GM23338 (cell line): ENCODE measurements around the gene CLDN10. TPM values are rescaled to one million over a fixed set of nuclear protein-coding genes. Genes with fewer than 3 reads are reported as not detected.
A peak's percentile ranks its signal among the peaks of the same experiment; 100 is the strongest.

ENCODE experiments used
- ATAC-seq: fragments of 200-7000 bp; cut with Tn5 transposase; 3 replicates; pipeline ENCODE4 v1.9.1; 2020
- DNase-seq: peaks from one replicate; pipeline ENCODE4 v3.0.0-alpha.2; 2015; ENCODE audit warnings: low spot score
- H2AFZ ChIP-seq: fragments of 200-600 bp; sonication (generic); 2 replicates; pipeline ENCODE4 v1.8.0; 2016; ENCODE audit warnings: antibody characterized with exemption, mild to moderate bottlenecking, moderate library complexity
- H3F3A ChIP-seq: fragments of 200-600 bp; sonication (generic); replicated peaks from 2 replicates; pipeline ENCODE4 v1.8.0; 2017; ENCODE audit warnings: antibody characterized with exemption, mixed run types, low read depth
- H3K27ac ChIP-seq: fragments of 200-600 bp; sonication (generic); 2 replicates; pipeline ENCODE4 v1.6.1; 2016; ENCODE audit warnings: low read depth
- H3K27me3 ChIP-seq: fragments of 200-600 bp; sonication (generic); 2 replicates; pipeline ENCODE4 v1.8.0; 2016; ENCODE audit warnings: mild to moderate bottlenecking, mixed run types, moderate library complexity; ENCODE audit not compliant: insufficient read depth
- H3K36me3 ChIP-seq: fragments of 200-600 bp; sonication (generic); 2 replicates; pipeline ENCODE4 v1.8.0; 2016; ENCODE audit warnings: mild to moderate bottlenecking; ENCODE audit not compliant: insufficient read depth
- H3K4me1 ChIP-seq: fragments of 200-600 bp; sonication (generic); 2 replicates; pipeline ENCODE4 v1.8.0; 2016; ENCODE audit warnings: mild to moderate bottlenecking, moderate library complexity; ENCODE audit not compliant: insufficient read depth
- H3K4me2 ChIP-seq: fragments of 200-600 bp; sonication (generic); 2 replicates; pipeline ENCODE4 v1.7.1; 2017; ENCODE audit warnings: mixed run types
- H3K4me3 ChIP-seq: fragments of 200-600 bp; sonication (generic); 2 replicates; pipeline ENCODE4 v1.6.1; 2016; ENCODE audit warnings: mixed run types
- H3K79me2 ChIP-seq: fragments of 200-600 bp; sonication (generic); replicated peaks from 2 replicates; pipeline ENCODE4 v1.8.0; 2017; ENCODE audit warnings: mild to moderate bottlenecking; ENCODE audit not compliant: insufficient read depth
- H3K9me2 ChIP-seq: fragments of 200-600 bp; sonication (generic); 2 replicates; pipeline ENCODE4 v1.8.0; 2017; ENCODE audit not compliant: insufficient read depth
- H4K20me1 ChIP-seq: fragments of 200-600 bp; sonication (generic); replicated peaks from 2 replicates; pipeline ENCODE4 v1.8.0; 2017; ENCODE audit warnings: mild to moderate bottlenecking; ENCODE audit not compliant: insufficient read depth
- H3K27ac Mint-ChIP-seq: 2 replicates; pipeline ENCODE4 v1.8.0; 2020; ENCODE audit warnings: inconsistent platforms, mild to moderate bottlenecking, moderate library complexity, mixed read lengths
- H3K27me3 Mint-ChIP-seq: 3 replicates; pipeline ENCODE4 v1.8.0; 2022; ENCODE audit warnings: low read depth, mild to moderate bottlenecking, moderate library complexity, mixed read lengths, inconsistent platforms; ENCODE audit not compliant: insufficient read depth, poor library complexity
- H3K36me3 Mint-ChIP-seq: 3 replicates; pipeline ENCODE4 v1.8.0; 2021; ENCODE audit warnings: low read depth, mild to moderate bottlenecking, inconsistent platforms, moderate library complexity, mixed read lengths
- H3K4me1 Mint-ChIP-seq: 3 replicates; pipeline ENCODE4 v1.8.0; 2020; ENCODE audit warnings: mild to moderate bottlenecking, inconsistent platforms, mixed read lengths
- H3K4me3 Mint-ChIP-seq: 3 replicates; pipeline ENCODE4 v1.8.0; 2021; ENCODE audit warnings: moderate library complexity, mild to moderate bottlenecking, inconsistent platforms, mixed read lengths
- H3K9me3 Mint-ChIP-seq: 3 replicates; pipeline ENCODE4 v1.8.0; 2020; ENCODE audit warnings: moderate library complexity, mild to moderate bottlenecking, inconsistent platforms, mixed read lengths
- CREB1 ChIP-seq: fragments of 250-450 bp; sonication (Bioruptor Pico); IDR thresholded peaks from 2 replicates; pipeline ENCODE4 v1.5.0; 2020; ENCODE audit warnings: low read depth, mild to moderate bottlenecking, moderate library complexity
- EZH2 ChIP-seq: fragments of 200-600 bp; sonication (generic); IDR thresholded peaks from one replicate; pipeline ENCODE4 v1.8.0; 2017; ENCODE audit warnings: antibody characterized with exemption, mild to moderate bottlenecking, low read depth; ENCODE audit not compliant: unreplicated experiment
- ZNF114 ChIP-seq: fragments of 250-450 bp; sonication (Bioruptor Pico); IDR thresholded peaks from 2 replicates; pipeline ENCODE4 v1.5.0; 2020; ENCODE audit warnings: mild to moderate bottlenecking, moderate library complexity
- polyA plus RNA-seq: library from polyadenylated mRNA; unstranded; fragments of >200 nt; fragmentation: Nextera tagmentation; extraction: Ambion mirVana; gene quantifications from 2 replicates; pipeline ENCODE4 v1.2.1, GENCODE V29; 2016
- total RNA-seq: library from RNA; depleted of rRNA; stranded (reverse); fragments of >200 nt; shearing (Covaris generic); gene quantifications from 2 replicates; pipeline ENCODE4 v1.2.3, GENCODE V29; 2014
- TF ChIP-seq, protein P1 (sequence below): fragments of 250-450 bp; sonication (Bioruptor Pico); IDR thresholded peaks from 2 replicates; pipeline ENCODE4 v1.5.0; 2020; ENCODE audit warnings: mild to moderate bottlenecking, moderate library complexity
- TF ChIP-seq, protein P2 (sequence below), 2 experiments: fragments of 200-600 bp in 1 of 2; sonication (generic) in 1 of 2; conservative IDR thresholded peaks; 2 replicates each; pipeline versions ENCODE4 v1.5.1 to v1.6.1; 2016 to 2017; ENCODE audit warnings: antibody characterized with exemption in 2 of 2, low read depth in 2 of 2, mild to moderate bottlenecking in 2 of 2, moderate library complexity in 1 of 2

CLDN10 gene
- total and polyA plus RNA-seq, 2 experiments from 2014 or later: 34.7 to 65.9 TPM

DNA sequence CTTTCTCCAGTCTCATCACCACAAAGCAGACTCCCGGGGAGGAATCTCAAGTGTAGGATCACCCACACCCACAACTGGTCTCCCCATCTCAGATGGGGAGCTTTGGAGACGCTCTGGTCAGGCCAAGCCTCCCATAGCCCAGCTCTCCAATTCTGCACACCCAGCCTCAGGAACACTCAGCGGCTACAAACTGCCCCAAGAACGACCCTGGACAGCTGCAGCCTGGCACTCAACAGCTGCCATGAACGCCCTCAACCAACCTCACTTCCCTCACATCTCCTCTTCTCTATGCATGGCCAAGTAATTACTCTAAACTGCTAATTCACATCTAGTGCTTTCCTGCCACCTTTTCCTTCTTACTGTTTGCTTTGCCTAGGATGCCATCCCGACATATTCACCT lies 49.4 kb downstream of the CLDN10 start (continued):
- TF ChIP-seq, protein P1, sequence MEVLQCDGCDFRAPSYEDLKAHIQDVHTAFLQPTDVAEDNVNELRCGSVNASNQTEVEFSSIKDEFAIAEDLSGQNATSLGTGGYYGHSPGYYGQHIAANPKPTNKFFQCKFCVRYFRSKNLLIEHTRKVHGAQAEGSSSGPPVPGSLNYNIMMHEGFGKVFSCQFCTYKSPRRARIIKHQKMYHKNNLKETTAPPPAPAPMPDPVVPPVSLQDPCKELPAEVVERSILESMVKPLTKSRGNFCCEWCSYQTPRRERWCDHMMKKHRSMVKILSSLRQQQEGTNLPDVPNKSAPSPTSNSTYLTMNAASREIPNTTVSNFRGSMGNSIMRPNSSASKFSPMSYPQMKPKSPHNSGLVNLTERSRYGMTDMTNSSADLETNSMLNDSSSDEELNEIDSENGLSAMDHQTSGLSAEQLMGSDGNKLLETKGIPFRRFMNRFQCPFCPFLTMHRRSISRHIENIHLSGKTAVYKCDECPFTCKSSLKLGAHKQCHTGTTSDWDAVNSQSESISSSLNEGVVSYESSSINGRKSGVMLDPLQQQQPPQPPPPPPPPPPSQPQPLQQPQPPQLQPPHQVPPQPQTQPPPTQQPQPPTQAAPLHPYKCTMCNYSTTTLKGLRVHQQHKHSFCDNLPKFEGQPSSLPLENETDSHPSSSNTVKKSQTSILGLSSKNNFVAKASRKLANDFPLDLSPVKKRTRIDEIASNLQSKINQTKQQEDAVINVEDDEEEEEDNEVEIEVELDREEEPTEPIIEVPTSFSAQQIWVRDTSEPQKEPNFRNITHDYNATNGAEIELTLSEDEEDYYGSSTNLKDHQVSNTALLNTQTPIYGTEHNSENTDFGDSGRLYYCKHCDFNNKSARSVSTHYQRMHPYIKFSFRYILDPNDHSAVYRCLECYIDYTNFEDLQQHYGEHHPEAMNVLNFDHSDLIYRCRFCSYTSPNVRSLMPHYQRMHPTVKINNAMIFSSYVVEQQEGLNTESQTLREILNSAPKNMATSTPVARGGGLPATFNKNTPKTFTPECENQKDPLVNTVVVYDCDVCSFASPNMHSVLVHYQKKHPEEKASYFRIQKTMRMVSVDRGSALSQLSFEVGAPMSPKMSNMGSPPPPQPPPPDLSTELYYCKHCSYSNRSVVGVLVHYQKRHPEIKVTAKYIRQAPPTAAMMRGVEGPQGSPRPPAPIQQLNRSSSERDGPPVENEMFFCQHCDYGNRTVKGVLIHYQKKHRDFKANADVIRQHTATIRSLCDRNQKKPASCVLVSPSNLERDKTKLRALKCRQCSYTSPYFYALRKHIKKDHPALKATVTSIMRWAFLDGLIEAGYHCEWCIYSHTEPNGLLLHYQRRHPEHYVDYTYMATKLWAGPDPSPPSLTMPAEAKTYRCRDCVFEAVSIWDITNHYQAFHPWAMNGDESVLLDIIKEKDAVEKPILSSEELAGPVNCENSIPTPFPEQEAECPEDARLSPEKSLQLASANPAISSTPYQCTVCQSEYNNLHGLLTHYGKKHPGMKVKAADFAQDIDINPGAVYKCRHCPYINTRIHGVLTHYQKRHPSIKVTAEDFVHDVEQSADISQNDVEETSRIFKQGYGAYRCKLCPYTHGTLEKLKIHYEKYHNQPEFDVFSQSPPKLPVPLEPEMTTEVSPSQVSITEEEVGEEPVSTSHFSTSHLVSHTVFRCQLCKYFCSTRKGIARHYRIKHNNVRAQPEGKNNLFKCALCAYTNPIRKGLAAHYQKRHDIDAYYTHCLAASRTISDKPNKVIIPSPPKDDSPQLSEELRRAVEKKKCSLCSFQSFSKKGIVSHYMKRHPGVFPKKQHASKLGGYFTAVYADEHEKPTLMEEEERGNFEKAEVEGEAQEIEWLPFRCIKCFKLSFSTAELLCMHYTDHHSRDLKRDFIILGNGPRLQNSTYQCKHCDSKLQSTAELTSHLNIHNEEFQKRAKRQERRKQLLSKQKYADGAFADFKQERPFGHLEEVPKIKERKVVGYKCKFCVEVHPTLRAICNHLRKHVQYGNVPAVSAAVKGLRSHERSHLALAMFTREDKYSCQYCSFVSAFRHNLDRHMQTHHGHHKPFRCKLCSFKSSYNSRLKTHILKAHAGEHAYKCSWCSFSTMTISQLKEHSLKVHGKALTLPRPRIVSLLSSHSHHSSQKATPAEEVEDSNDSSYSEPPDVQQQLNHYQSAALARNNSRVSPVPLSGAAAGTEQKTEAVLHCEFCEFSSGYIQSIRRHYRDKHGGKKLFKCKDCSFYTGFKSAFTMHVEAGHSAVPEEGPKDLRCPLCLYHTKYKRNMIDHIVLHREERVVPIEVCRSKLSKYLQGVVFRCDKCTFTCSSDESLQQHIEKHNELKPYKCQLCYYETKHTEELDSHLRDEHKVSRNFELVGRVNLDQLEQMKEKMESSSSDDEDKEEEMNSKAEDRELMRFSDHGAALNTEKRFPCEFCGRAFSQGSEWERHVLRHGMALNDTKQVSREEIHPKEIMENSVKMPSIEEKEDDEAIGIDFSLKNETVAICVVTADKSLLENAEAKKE: no peak
- no peak for TF ChIP-seq CREB1 (CRISPR knock-in tag)
- TF ChIP-seq ZNF114 (CRISPR knock-in tag): no peak

DNA sequence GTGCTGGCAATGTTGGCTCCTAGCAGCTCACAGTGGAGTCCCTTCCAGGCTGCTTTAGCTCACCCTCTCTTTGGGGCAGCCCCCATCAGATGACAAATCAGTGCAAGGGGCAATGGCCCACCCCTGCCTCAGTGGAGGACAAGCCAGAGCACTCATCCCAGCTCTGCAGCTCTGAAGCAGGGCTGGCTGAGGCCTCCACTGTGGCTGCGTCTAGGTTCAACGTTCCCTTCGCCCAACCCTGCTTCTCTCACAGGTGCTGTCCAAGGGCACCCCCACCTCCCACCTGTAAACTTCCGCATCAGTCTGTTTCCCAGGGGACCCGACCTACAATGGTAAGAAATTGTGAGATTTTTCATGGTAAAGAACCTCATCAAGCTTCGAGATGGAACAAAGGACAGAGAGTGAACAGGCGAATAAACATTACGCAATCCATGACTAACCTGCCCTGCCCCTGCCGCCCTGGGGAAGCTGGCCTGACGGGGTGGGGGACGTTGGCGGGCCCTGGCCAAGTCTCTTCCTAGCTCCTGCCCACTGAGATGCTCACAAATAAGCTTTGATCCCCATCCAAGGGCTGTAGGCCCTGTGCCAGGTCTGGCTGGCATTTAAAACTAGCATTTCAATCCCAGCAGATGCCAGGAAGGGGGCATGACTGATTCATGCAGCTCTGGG lies 51.5 kb downstream of the CLDN10 start:
- Histone ChIP-seq H2AFZ (no peak overlapping the region), H3F3A (no peaks in the 10 kb centered on the region), H3K9me2 (no peaks in the 10 kb centered on the region), H3K36me3 (no peaks in the 10 kb centered on the region; the same call in 1 of the 2 replicates), H3K27me3 (no peaks in the 10 kb centered on the region), H3K79me2 (no peaks in the 10 kb centered on the region), H3K4me1 (no peaks in the 10 kb centered on the region), H3K4me3 (no peak overlapping the region), H3K4me2 (no peak overlapping the region), H4K20me1 (no peaks in the 10 kb centered on the region; the same call in 1 of the 2 replicates), H3K27ac (no peak overlapping the region)
- Mint-ChIP-seq H3K9me3 (no peaks in the 10 kb centered on the region; the same call in 2 of the 3 replicates), H3K4me3 (no peak overlapping the region), H3K36me3 (peaks cover 19% of the 10 kb centered on the region), H3K27me3 (peaks cover 3% of the 10 kb centered on the region), H3K4me1 (no peaks in the 10 kb centered on the region), H3K27ac (peak overlapping the region; percentile 56; the same call in 1 of the 2 replicates)
- no peak for ATAC-seq
- no peak for DNase-seq
- TF ChIP-seq EZH2: no peak
- TF ChIP-seq, protein P1: no peak
- TF ChIP-seq, protein P2, sequence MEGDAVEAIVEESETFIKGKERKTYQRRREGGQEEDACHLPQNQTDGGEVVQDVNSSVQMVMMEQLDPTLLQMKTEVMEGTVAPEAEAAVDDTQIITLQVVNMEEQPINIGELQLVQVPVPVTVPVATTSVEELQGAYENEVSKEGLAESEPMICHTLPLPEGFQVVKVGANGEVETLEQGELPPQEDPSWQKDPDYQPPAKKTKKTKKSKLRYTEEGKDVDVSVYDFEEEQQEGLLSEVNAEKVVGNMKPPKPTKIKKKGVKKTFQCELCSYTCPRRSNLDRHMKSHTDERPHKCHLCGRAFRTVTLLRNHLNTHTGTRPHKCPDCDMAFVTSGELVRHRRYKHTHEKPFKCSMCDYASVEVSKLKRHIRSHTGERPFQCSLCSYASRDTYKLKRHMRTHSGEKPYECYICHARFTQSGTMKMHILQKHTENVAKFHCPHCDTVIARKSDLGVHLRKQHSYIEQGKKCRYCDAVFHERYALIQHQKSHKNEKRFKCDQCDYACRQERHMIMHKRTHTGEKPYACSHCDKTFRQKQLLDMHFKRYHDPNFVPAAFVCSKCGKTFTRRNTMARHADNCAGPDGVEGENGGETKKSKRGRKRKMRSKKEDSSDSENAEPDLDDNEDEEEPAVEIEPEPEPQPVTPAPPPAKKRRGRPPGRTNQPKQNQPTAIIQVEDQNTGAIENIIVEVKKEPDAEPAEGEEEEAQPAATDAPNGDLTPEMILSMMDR (conservative IDR thresholded peaks at IDR 0.05; ENCODE audit: low read depth in 2 of 2): no peak
